CD4-positive, alpha-beta T cell treated with Interleukin-1 beta for 1 hour (primary cell): ENCODE results near the gene ITGB3.
"Not testable (repeated sequence)": the region's sequence is repeated elsewhere in the genome, so short reads cannot be mapped to it uniquely, and the experiment has no call there.

Experiments used
- DNase-seq, 2 donors: peaks; one replicate each; pipeline ENCODE4 v3.0.0-alpha.2; 2020 to 2022

Gene ITGB3

GRCh38 chr17:47253541-47254402 lies at the start of gene ITGB3:
Gene ITGB3, plus strand, starts transcription at chr17:47253827. Its CDS starts 35 bp downstream, at chr17:47253862.
- DNase-seq: peak; percentile 56 to 67

- peak; percentile 28 to 58 for DNase-seq
These were observed 49.5 kb upstream of the ITGB3 start for GRCh38 chr17:47203984-47204721.

GRCh38 chr17:47204722-47205418 lies 48.8 kb upstream of the ITGB3 start:
- peak; percentile 48 to 51 for DNase-seq

GRCh38 chr17:47205419-47205963 lies 48.1 kb upstream of the ITGB3 start:
- peak; percentile 74 to 79 for DNase-seq

- no peak for DNase-seq
These were observed 46.2 kb upstream of the ITGB3 start for GRCh38 chr17:47207143-47208067.

GRCh38 chr17:47208744-47209488 lies 44.7 kb upstream of the ITGB3 start, which contains the start of gene MYL4:
Gene MYL4, plus strand, starts transcription at chr17:47209348. Its CDS starts 75 bp downstream, at chr17:47209423.
- no peak for DNase-seq

- no peak for DNase-seq
These were observed 44.1 kb upstream of the ITGB3 start for GRCh38 chr17:47209499-47209898.

GRCh38 chr17:47210105-47210504 lies 43.5 kb upstream of the ITGB3 start:
- DNase-seq: no peak

- no peak for DNase-seq
These were observed 42.8 kb upstream of the ITGB3 start for GRCh38 chr17:47210779-47211178.

- DNase-seq: no peak
These were observed 41.2 kb upstream of the ITGB3 start for GRCh38 chr17:47212458-47212857.

GRCh38 chr17:47213540-47213939 lies 40.1 kb upstream of the ITGB3 start:
- no peak for DNase-seq

- no peak for DNase-seq
These were observed 38.7 kb upstream of the ITGB3 start for GRCh38 chr17:47214931-47215330.

GRCh38 chr17:47216821-47217220 lies 36.8 kb upstream of the ITGB3 start:
- DNase-seq: not testable (repeated sequence)

GRCh38 chr17:47217279-47217678 lies 36.3 kb upstream of the ITGB3 start:
- DNase-seq: peak in 1 of 2 donors; percentile 47

GRCh38 chr17:47218896-47219430 lies 34.7 kb upstream of the ITGB3 start:
- no peak for DNase-seq

- no peak for DNase-seq
These were observed 33.8 kb upstream of the ITGB3 start for GRCh38 chr17:47219621-47220475.

GRCh38 chr17:47220531-47220999 lies 33.1 kb upstream of the ITGB3 start:
- peak in 1 of 2 donors; percentile 40 for DNase-seq

- DNase-seq: no peak
These were observed 32.5 kb upstream of the ITGB3 start for GRCh38 chr17:47221154-47221553.

GRCh38 chr17:47222047-47222446 lies 31.6 kb upstream of the ITGB3 start:
- DNase-seq: no peak

GRCh38 chr17:47223007-47223406 lies 30.6 kb upstream of the ITGB3 start:
- DNase-seq: no peak
